ENCODE measurements around the gene SHANK1. TPM values are rescaled to one million over a fixed set of nuclear protein-coding genes. Genes with fewer than 3 reads are reported as not detected.
A peak's percentile ranks its signal among the peaks of the same experiment; 100 is the strongest.

SHANK1 gene
- total and polyA plus RNA-seq, 2 of the 4 experiments (the other 2 are of a cell fraction), result 6.1 to 6.7 TPM

GRCh38 chr19:50725218-50725910, 5.8 kb upstream of the SHANK1 start:
- Histone ChIP-seq H2BK15ac (ENCODE audit: low read depth, low read length) (no peak overlapping the region), H2BK120ac (ENCODE audit: low read depth, low read length) (peak overlapping the region; percentile 3; the same call in 1 of the 2 replicates), H2BK20ac (ENCODE audit: low read depth, low read length) (no peak overlapping the region), H4K5ac (ENCODE audit: low read depth, low read length) (peak overlapping the region; percentile 24; the same call in 1 of the 2 replicates), H3K18ac (ENCODE audit: low read depth, low read length) (no peak overlapping the region), H3K23ac (ENCODE audit: low read depth, low read length) (peak overlapping the region; percentile 78), H2AK5ac (ENCODE audit: low read depth, low read length) (peak overlapping the region; percentile 84), H3K4me3 (ENCODE audit: insufficient read depth, low read depth, low read length) (peak overlapping the region; percentile 70), H3K4me1 (ENCODE audit: control insufficient read depth, insufficient read depth, low read length) (peaks cover 17% of the 10 kb centered on the region), H3K27me3 (ENCODE audit: control insufficient read depth, insufficient read depth, low read length) (no peaks in the 10 kb centered on the region), H3K4ac (ENCODE audit: low read depth, low read length) (peak overlapping the region; percentile 66), H4K20me1 (ENCODE audit: insufficient read depth, low read length) (0 out of 2 replicates have a peak, but pooled peaks cover 6% of the 10 kb centered on the region), H3K9ac (ENCODE audit: low read depth, low read length) (peak overlapping the region; percentile 84), H2AFZ (replicated peaks; ENCODE audit: low read length, poor library complexity) (peak overlapping the region; percentile 99), H3K79me1 (ENCODE audit: low read depth in 1 of 2, low read length in 2 of 2) (peaks cover 18 to 44% of the 10 kb centered on the region in 2 experiments), H4K8ac (ENCODE audit: low read depth in 2 of 2, low read length in 2 of 2) (peak overlapping the region; percentile 38 to 80; a peak in 2 of 4 replicates), H3K9me3 (ENCODE audit: control insufficient read depth, insufficient read depth, low read length) (no peaks in the 10 kb centered on the region), H3K36me3 (ENCODE audit: control insufficient read depth, insufficient read depth, low read length) (peaks cover 2% of the 10 kb centered on the region), H3K27ac (ENCODE audit: insufficient read depth, low read length) (peak overlapping the region; percentile 83), H3K4me2 (ENCODE audit: low read depth, low read length) (peak overlapping the region; percentile 69), H2BK5ac (ENCODE audit: low read depth, low read length, poor library complexity, severe bottlenecking) (peak overlapping the region; percentile 74), H3K9me1 (ENCODE audit: insufficient read depth, low read length) (peaks cover 28% of the 10 kb centered on the region), H3K14ac (replicated peaks; ENCODE audit: low read depth, low read length) (peak overlapping the region; percentile 90), H2AK9ac (replicated peaks; ENCODE audit: low read depth, low read length, poor library complexity) (peak overlapping the region; percentile 92), H3K56ac (ENCODE audit: extremely low read depth, insufficient read depth, low read length) (no peak overlapping the region; the same call in none of the 2 replicates), H4K91ac (ENCODE audit: insufficient read depth, low read depth, low read length) (peak overlapping the region; percentile 37; the same call in 1 of the 2 replicates)
- dilution Hi-C loops (cut with HindIII; ENCODE audit: low sequenced_read_pairs, unreplicated experiment), result no loop called here
- TF ChIP-seq MXI1 (IDR thresholded peaks at IDR 0.05; ENCODE audit: borderline replicate concordance, low read depth, low read length) (0 out of 2 replicates have a peak, but pooled peaks have one; percentile 9), CHD1 (IDR thresholded peaks at IDR 0.05; ENCODE audit: low read depth, low read length) (no peak)
- ATAC-seq (ENCODE audit: low read depth), result peak; percentile 23
- BruUV-seq (replicated peaks), result TSS peak; percentile 75
- ChIA-PET POLR2A (ENCODE audit: unreplicated experiment) (interaction anchor here (0.6 kb wide), 1 partner anchor 10 kb away, joined by 4 read pairs; no protein-coding TSS in a partner anchor), CTCF (interaction anchor here (0.7 to 1.6 kb wide), 8 partner anchors 10 to 73 kb away, joined by 3 to 9 read pairs (median 3); no protein-coding TSS in a partner anchor)
- no peak for DNase-seq
- in situ Hi-C loops (cut with MboI; ENCODE audit: low sequenced_read_pairs), result no loop called here
- intact Hi-C loops (cut with micrococcal nuclease), result loop anchor here (10.0 kb wide), 1 partner anchor 379 kb away; the partner anchor contains the start of gene CTU1
- WGBS, 2 experiments (ENCODE audit: extremely low coverage in 2 of 2, insufficient read length in 1 of 2), result 1% methylated on average over 31 of the region's 52 CpGs; no CpG with 5 or more reads in 1 of the 2 experiments
